A549 (cell line): Measurements from ENCODE around the gene FAM3C.
A peak's percentile ranks its signal among the peaks of the same experiment; 100 is the strongest.

Experiments
- CBX8 ChIP-seq: fragments of 200-600 bp; sonication (generic); IDR thresholded peaks from 2 replicates; pipeline ENCODE4 v1.6.1; 2016
- KDM1A ChIP-seq: fragments of 200-600 bp; sonication (generic); IDR thresholded peaks from 2 replicates; pipeline ENCODE4 v1.6.1; 2016; ENCODE audit warnings: low read depth, mild to moderate bottlenecking
- POLR2A ChIP-seq: IDR thresholded peaks from 2 replicates; pipeline ENCODE4 v1.6.1; 2012; ENCODE audit warnings: mild to moderate bottlenecking, low read length
- TF ChIP-seq, protein P1 (sequence below): IDR thresholded peaks from 2 replicates; pipeline ENCODE4 v1.6.1; 2012
- TF ChIP-seq, protein P2 (sequence below): fragments of >200 bp; sonication (Bioruptor Twin); formaldehyde crosslinking; IDR thresholded peaks from 3 replicates; pipeline ENCODE4 v1.5.1; 2016

DNA sequence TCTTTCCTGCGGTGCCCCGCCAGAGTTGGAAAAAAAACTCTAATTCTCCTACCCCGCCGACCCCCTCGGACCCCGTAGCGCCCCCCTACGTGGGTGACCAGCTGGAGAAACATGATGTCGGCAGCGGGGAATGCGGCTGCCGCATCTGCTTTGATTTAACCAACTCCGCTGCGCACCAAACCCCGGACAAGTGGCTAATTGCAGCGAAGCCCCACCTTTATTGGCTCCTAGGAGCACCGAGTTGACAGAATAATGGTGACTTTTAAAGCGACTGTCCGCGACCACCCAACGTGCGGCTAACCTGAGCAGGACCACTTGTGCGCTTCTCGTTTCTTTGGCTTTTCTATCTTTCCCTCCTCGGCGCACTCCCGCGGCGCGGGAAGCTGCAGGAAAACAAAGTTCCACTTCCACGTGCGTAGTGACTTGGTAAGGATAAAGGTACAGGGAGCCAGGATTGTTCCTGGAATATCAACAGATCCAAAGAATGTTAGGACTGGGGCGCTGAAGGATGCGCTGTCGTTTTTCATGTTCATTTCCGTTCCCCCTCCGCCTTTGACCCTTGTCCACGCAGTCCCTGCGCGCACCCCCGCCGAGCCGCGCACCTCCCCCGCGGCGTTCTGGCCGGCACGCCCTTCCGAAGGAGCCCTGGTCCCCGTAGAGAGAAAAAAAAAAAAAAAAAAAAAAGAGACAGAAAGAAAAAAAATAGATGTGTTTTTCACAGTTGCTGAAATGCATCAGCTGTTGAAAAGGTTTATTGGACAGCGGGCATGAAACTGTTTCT lies 65.9 kb downstream of the FAM3C start:
- TF ChIP-seq POLR2A (no peak), KDM1A (no peak), CBX8 (peak; percentile 90; the same call in 1 of the 2 replicates)
- TF ChIP-seq, protein P1, sequence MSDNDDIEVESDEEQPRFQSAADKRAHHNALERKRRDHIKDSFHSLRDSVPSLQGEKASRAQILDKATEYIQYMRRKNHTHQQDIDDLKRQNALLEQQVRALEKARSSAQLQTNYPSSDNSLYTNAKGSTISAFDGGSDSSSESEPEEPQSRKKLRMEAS, result no peak
- TF ChIP-seq, protein P2, sequence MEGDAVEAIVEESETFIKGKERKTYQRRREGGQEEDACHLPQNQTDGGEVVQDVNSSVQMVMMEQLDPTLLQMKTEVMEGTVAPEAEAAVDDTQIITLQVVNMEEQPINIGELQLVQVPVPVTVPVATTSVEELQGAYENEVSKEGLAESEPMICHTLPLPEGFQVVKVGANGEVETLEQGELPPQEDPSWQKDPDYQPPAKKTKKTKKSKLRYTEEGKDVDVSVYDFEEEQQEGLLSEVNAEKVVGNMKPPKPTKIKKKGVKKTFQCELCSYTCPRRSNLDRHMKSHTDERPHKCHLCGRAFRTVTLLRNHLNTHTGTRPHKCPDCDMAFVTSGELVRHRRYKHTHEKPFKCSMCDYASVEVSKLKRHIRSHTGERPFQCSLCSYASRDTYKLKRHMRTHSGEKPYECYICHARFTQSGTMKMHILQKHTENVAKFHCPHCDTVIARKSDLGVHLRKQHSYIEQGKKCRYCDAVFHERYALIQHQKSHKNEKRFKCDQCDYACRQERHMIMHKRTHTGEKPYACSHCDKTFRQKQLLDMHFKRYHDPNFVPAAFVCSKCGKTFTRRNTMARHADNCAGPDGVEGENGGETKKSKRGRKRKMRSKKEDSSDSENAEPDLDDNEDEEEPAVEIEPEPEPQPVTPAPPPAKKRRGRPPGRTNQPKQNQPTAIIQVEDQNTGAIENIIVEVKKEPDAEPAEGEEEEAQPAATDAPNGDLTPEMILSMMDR, result no peak
